Gastrocnemius medialis (tissue), 4 donors: ENCODE measurements around the gene CDH4. TPM values are rescaled to one million over a fixed set of nuclear protein-coding genes. Genes with fewer than 3 reads are reported as not detected.

Experiments used
- ATAC-seq, 2 donors: fragments of 150-250 bp; one replicate each; pipeline ENCODE4 v1.9.1; 2016
- DNase-seq, 2 donors: peaks; one replicate each; pipeline ENCODE4 v3.0.0-alpha.2; 2019
- H3K27ac ChIP-seq, 4 donors: fragments of 200-600 bp; sonication (generic); 1 replicate in 1 of 4; 2 replicates in 3 of 4; pipeline ENCODE4 v1.5.1; 2016 to 2018; ENCODE audit warnings: mild to moderate bottlenecking in 2 of 4, moderate library complexity in 1 of 4
- H3K27me3 ChIP-seq, 3 donors: fragments of 200-600 bp; sonication (generic) in 2 of 3; 1 replicate in 1 of 3; 2 replicates in 2 of 3; pipeline versions ENCODE4 v1.5.1 to v1.6.0; 2016 to 2019; ENCODE audit warnings: mild to moderate bottlenecking in 1 of 3, moderate library complexity in 1 of 3
- H3K36me3 ChIP-seq, 2 donors: fragments of 200-600 bp; sonication (generic) in 1 of 2; one replicate each; pipeline ENCODE4 v1.5.1; 2017 to 2018
- H3K4me1 ChIP-seq, 2 donors: fragments of 200-600 bp; sonication (generic) in 1 of 2; one replicate each; pipeline ENCODE4 v1.5.1; 2016 to 2017; ENCODE audit warnings: mild to moderate bottlenecking in 2 of 2
- H3K4me3 ChIP-seq, 4 donors: fragments of 200-600 bp; sonication (generic) in 3 of 4; 1 replicate in 1 of 4; 2 replicates in 3 of 4; pipeline ENCODE4 v1.5.1; 2016 to 2019; ENCODE audit warnings: mild to moderate bottlenecking in 2 of 4
- H3K9me3 ChIP-seq, 3 donors: fragments of 200-600 bp; sonication (generic) in 2 of 3; 1 replicate in 1 of 3; 2 replicates in 2 of 3; pipeline ENCODE4 v1.5.1; 2016 to 2019
- POLR2A ChIP-seq, 2 donors: fragments of 450-650 bp; IDR thresholded peaks; one replicate each; pipeline ENCODE4 v1.6.1; 2017; ENCODE audit warnings: antibody characterized with exemption in 2 of 2, mild to moderate bottlenecking in 2 of 2, moderate library complexity in 2 of 2
- in situ Hi-C, 4 donors: fragments of 200-750 bp; cut with MboI; loops; one replicate each; pipeline versions ENCODE4 v1.15.0 to v1.8.0; 2017; ENCODE audit warnings: low sequenced_read_pairs in 4 of 4
- intact Hi-C: fragments of 100-400 bp; cut with DNase I; formaldehyde crosslinking; loops from one replicate; pipeline ENCODE4 v1.15.1; 2023; ENCODE audit warnings: low total_unique reads
- total RNA-seq, 4 donors: library from RNA; depleted of rRNA; stranded (reverse); fragments of >200 nt; gene quantifications; one replicate each; pipeline versions ENCODE4 v1.1.0 to v1.2.3, GENCODE V29; 2016
- TF ChIP-seq, protein P1 (sequence below), 5 experiments: fragments of 450-650 bp in 3 of 5; fragments of 200-600 bp in 2 of 5; sonication (generic) in 2 of 5; IDR thresholded peaks in 4 of 5; conservative IDR thresholded peaks in 1 of 5; 1 replicate in 4 of 5; 2 replicates in 1 of 5; pipeline ENCODE4 v1.5.1; 2016 to 2019; ENCODE audit warnings: antibody characterized with exemption in 5 of 5, mild to moderate bottlenecking in 3 of 5, moderate library complexity in 3 of 5

CDH4 gene
- total RNA-seq, 4 donors from 2014 or later: 0.38 to 1.2 (median 0.86) TPM

DNA sequence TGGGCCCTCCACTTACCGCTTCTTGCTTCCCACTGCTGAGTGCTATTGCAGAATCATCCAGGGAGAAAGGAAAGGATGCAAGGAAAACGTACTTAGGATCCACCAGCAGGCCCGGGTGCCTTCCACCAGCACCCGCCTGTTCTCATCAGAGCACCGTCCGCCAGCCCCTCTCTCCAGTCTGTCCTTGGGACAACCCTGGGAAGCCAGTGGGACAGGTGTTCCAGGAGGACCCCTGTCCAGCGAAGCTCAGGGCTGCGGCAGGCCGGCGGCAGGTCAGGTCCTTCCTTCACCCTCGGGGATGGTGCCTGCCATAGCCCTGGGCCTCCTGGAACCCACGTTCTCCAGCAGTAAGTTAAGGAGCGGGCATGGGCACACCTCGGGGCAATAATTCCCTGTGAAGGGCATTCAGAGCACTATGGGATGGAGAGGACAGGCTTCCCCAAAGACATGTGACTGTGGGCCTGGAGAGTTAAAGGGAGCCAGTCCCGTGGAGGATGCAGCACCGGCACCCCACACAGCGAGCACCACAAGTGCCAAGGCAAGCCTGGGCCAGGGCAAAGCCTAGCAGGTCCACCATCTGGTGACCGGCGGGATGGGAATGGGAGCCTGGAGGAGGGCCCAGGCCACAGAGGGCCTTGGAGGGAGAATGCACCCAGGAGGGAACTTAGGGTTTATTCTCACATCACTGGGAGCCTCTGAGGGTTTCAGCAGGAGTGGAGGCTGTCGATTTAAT, 416.9 kb downstream of the CDH4 start:
- no peak overlapping the region for H3K4me3 ChIP-seq
- in situ Hi-C loops (no loop called here), intact Hi-C loops (no loop called here)
- no peak for DNase-seq
- no peak overlapping the region for H3K27ac ChIP-seq
- no peaks in the 10 kb centered on the region for H3K27me3 ChIP-seq
- TF ChIP-seq, protein P1, sequence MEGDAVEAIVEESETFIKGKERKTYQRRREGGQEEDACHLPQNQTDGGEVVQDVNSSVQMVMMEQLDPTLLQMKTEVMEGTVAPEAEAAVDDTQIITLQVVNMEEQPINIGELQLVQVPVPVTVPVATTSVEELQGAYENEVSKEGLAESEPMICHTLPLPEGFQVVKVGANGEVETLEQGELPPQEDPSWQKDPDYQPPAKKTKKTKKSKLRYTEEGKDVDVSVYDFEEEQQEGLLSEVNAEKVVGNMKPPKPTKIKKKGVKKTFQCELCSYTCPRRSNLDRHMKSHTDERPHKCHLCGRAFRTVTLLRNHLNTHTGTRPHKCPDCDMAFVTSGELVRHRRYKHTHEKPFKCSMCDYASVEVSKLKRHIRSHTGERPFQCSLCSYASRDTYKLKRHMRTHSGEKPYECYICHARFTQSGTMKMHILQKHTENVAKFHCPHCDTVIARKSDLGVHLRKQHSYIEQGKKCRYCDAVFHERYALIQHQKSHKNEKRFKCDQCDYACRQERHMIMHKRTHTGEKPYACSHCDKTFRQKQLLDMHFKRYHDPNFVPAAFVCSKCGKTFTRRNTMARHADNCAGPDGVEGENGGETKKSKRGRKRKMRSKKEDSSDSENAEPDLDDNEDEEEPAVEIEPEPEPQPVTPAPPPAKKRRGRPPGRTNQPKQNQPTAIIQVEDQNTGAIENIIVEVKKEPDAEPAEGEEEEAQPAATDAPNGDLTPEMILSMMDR (IDR thresholded peaks at IDR 0.05 in 4 of 5, conservative IDR thresholded peaks at IDR 0.05 in 1 of 5): no peak
- TF ChIP-seq POLR2A (IDR thresholded peaks at IDR 0.05): no peak
- no peaks in the 10 kb centered on the region for H3K4me1 ChIP-seq
- no peaks in the 10 kb centered on the region for H3K36me3 ChIP-seq
- H3K9me3 ChIP-seq: no peaks in the 10 kb centered on the region
- ATAC-seq: no peak

DNA sequence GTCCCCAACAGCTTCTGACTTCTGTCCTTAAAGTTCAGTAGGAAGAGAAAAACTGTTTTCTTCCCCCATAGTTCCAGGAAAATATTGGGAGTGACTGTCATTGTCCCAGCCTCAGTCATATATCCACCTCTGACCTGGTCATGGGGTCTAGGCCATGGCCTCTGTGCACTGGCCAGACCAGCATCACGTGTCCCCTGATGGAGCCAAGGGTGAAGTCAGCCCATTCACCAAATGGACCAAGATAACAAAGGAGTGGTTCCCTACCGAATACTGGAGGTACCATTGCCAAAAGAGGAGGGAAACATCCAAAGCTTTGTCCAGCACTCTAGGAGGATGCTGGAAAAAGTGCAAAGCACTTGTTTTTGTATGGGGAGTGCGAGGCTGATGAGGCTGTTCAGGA, 418.2 kb downstream of the CDH4 start:
- Histone ChIP-seq H3K27me3 (no peaks in the 10 kb centered on the region), H3K4me3 (no peak overlapping the region), H3K9me3 (no peaks in the 10 kb centered on the region), H3K27ac (no peak overlapping the region), H3K4me1 (no peaks in the 10 kb centered on the region), H3K36me3 (no peaks in the 10 kb centered on the region)
- ATAC-seq: no peak
- no peak for DNase-seq
- in situ Hi-C loops (no loop called here), intact Hi-C loops (no loop called here)
- TF ChIP-seq POLR2A (IDR thresholded peaks at IDR 0.05): no peak
- TF ChIP-seq, protein P1 (IDR thresholded peaks at IDR 0.05 in 4 of 5, conservative IDR thresholded peaks at IDR 0.05 in 1 of 5): no peak

DNA sequence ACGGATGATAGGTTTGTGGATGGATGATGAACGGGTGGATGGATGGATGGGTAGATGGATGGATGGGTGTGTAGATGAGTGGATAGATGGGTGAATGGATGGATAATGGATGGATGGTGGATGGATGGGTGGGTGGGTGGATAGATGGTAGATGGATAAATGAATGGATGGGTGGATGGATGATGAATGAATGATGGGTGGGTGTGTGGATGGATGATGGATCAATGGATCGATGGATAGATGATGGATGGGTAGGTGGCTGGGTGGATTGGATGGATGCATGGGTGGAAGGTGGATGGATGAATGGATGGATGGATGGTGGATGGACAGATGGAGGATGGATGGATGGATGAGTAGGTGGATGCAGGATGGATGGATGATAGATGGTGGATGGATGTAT, 419.5 kb downstream of the CDH4 start:
- no peak overlapping the region for H3K27ac ChIP-seq
- no peaks in the 10 kb centered on the region for H3K4me1 ChIP-seq
- no peak for DNase-seq
- in situ Hi-C loops: no loop called here
- H3K36me3 ChIP-seq: no peaks in the 10 kb centered on the region
- H3K4me3 ChIP-seq: no peak overlapping the region
- TF ChIP-seq POLR2A (IDR thresholded peaks at IDR 0.05): no peak
- TF ChIP-seq, protein P1 (IDR thresholded peaks at IDR 0.05 in 4 of 5, conservative IDR thresholded peaks at IDR 0.05 in 1 of 5): no peak
- intact Hi-C loops: no loop called here
- ATAC-seq: no peak
- H3K9me3 ChIP-seq: no peaks in the 10 kb centered on the region
- H3K27me3 ChIP-seq: no peaks in the 10 kb centered on the region

DNA sequence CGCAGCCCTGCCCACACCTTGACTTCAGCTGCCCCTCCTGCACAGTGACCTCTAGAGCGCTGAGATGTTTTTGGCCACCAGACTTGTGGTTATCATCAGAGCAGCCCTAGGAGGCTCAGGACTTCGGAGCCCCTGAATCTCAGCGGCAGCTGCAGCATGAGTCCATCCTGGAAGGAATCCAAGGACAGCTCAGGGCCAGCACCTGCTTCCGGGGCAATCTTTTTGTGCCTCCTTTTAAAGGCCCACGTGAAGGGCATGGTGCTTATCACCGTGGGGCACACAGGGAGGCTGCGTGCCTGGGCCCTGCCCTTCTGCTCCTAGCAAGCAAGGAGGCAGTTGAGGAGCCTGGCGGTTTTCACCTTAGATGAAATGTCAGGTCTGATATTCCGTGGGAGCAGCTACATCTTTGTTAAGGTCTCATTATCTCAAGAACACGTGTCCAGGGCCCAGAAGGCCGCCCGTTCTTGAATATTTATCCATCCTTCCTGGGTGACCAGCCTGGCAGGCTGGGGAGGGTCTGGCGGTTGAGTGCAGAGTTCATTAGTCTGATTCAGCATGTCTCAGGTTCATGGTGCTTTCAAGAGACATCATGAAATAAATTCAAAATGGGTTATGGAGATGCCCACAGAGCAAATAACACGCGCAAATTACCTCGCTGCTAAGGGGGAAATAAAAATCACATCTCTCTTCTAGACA, 421.2 kb downstream of the CDH4 start:
- no peaks in the 10 kb centered on the region for H3K36me3 ChIP-seq
- no peak for ATAC-seq
- H3K27ac ChIP-seq: no peak overlapping the region
- no peak for DNase-seq
- intact Hi-C loops (no loop called here), in situ Hi-C loops (no loop called here)
- no peak overlapping the region for H3K4me3 ChIP-seq
- H3K9me3 ChIP-seq: no peaks in the 10 kb centered on the region
- TF ChIP-seq POLR2A (IDR thresholded peaks at IDR 0.05): no peak
- TF ChIP-seq, protein P1 (IDR thresholded peaks at IDR 0.05 in 4 of 5, conservative IDR thresholded peaks at IDR 0.05 in 1 of 5): no peak
- H3K27me3 ChIP-seq: no peaks in the 10 kb centered on the region
- H3K4me1 ChIP-seq: no peaks in the 10 kb centered on the region
